Measurements from ENCODE around the gene C2CD5. TPM values are rescaled to one million over a fixed set of nuclear protein-coding genes. Genes with fewer than 3 reads are reported as not detected.
A peak's percentile ranks its signal among the peaks of the same experiment; 100 is the strongest.

Gene C2CD5
- total RNA-seq, 4 donors from 2014 or later: 47.9 to 123 (median 63.6) TPM

DNA sequence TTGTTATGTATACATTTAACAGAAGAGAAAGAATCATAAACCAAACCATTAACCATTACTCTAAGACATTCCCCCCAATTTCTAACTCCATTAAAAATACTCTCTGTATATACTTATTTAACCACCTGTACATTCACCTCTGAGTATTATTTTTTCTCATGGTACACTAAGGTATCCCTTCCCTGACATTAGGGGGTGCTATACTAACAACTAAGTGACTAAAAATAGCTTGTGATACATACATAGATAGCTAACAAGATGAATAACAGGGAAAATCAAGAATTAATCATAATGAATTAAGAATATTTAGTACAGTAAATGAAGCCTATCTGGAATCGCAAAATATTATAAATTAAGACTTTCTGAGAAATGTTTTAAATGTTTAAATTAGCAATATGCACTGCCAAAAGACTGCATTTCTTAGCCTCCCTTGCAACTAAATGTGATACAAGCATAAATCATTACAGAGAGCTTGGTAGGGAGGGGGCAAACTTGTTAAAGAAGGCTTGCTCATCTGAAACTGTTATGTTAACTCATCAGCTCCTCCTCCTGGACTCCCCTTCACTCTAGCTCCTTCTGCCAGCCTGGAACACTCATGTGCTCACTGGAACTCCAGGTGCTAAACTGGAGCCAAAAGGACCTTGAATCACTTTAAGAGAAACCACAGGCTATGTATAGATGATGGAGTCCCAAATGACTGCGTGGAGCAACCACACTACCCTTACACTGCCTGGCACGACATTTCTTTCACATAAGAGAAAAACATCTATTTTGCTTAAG is 14.9 kb downstream of the C2CD5 start:
- Histone ChIP-seq H3K27ac (no peak overlapping the region), H3K27me3 (no peaks in the 10 kb centered on the region), H3K36me3 (peaks cover 0 to 35% (median 11%) of the 10 kb centered on the region in 4 donors), H3K9me3 (no peaks in the 10 kb centered on the region), H3K4me1 (no peaks in the 10 kb centered on the region), H3K4me3 (no peak overlapping the region)
- in situ Hi-C loops (cut with MboI; ENCODE audit: low pct_ligation_motif_present in 1 of 4, low pct_unique_long_range_greater_than_20kb in 1 of 4, low sequenced_read_pairs in 3 of 4) (no loop called here), intact Hi-C loops (cut with DNase I; ENCODE audit: low total_unique reads) (loop anchor here (5.0 kb wide), 1 partner anchor 1032 kb away; no protein-coding TSS in a partner anchor)
- no peak for TF ChIP-seq POLR2AphosphoS5 (IDR thresholded peaks at IDR 0.05)
- TF ChIP-seq POLR2A (IDR thresholded peaks at IDR 0.05): no peak
- TF ChIP-seq EP300 (IDR thresholded peaks at IDR 0.05; ENCODE audit: low read depth): no peak
- TF ChIP-seq, protein P1, sequence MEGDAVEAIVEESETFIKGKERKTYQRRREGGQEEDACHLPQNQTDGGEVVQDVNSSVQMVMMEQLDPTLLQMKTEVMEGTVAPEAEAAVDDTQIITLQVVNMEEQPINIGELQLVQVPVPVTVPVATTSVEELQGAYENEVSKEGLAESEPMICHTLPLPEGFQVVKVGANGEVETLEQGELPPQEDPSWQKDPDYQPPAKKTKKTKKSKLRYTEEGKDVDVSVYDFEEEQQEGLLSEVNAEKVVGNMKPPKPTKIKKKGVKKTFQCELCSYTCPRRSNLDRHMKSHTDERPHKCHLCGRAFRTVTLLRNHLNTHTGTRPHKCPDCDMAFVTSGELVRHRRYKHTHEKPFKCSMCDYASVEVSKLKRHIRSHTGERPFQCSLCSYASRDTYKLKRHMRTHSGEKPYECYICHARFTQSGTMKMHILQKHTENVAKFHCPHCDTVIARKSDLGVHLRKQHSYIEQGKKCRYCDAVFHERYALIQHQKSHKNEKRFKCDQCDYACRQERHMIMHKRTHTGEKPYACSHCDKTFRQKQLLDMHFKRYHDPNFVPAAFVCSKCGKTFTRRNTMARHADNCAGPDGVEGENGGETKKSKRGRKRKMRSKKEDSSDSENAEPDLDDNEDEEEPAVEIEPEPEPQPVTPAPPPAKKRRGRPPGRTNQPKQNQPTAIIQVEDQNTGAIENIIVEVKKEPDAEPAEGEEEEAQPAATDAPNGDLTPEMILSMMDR (IDR thresholded peaks at IDR 0.05): peak; percentile 43 to 53 (median 47)
- 86% methylated on average over 3 of the region's 3 CpGs for WGBS, 2 donors (ENCODE audit: low coverage in 1 of 2)
- DNase-seq: no peak

DNA sequence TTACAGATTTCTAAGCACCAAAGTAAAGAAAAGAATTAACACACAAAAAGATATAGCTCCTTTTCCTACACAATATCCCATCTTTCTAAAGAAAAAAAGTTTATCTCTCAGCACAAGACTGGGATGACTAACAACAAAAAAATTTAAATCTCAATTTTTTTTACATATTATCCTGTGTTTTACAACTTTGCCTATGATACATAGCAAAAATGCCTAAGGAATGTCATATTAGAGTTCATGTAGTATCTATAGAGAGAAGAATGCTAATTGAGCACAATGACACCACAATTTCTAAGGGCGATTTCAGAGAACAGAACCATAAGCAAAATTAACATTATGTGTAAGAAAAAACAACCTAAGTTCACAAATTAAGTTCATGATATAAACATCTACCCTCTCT is 16.3 kb downstream of the C2CD5 start:
- H3K27ac ChIP-seq: no peak overlapping the region
- in situ Hi-C loops (cut with MboI; ENCODE audit: low pct_ligation_motif_present in 1 of 4, low pct_unique_long_range_greater_than_20kb in 1 of 4, low sequenced_read_pairs in 3 of 4): no loop called here

DNA sequence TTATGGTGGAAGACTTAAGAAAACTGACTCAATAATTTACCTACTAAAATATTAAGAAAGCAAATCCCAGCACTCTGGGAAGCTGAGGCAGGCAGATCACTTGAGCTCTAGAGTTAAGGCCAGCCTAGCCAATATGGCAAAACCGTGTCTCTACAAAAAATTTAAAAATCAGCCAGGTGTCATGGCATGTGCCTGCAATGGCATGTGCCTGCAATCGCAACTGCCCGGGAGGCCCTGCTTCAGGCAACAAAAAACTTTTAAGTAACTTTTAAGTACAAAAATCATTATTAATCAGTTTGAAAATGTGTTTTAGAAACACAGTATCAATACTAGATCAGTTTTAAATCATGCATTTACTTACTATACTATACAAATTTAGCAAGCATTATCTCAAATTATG is 17.5 kb downstream of the C2CD5 start:
- Histone ChIP-seq H3K36me3 (peaks cover 0 to 44% (median 22%) of the 10 kb centered on the region in 4 donors), H3K4me3 (no peak overlapping the region), H3K27ac (no peak overlapping the region), H3K4me1 (no peaks in the 10 kb centered on the region), H3K9me3 (no peaks in the 10 kb centered on the region), H3K27me3 (no peaks in the 10 kb centered on the region)
- 91% methylated on average over 3 of the region's 3 CpGs for WGBS, 2 donors (ENCODE audit: low coverage in 1 of 2)
- in situ Hi-C loops (cut with MboI; ENCODE audit: low pct_ligation_motif_present in 1 of 4, low pct_unique_long_range_greater_than_20kb in 1 of 4, low sequenced_read_pairs in 3 of 4): no loop called here
- no peak for TF ChIP-seq POLR2AphosphoS5 (IDR thresholded peaks at IDR 0.05)
- no peak for TF ChIP-seq EP300 (IDR thresholded peaks at IDR 0.05; ENCODE audit: low read depth)
- no peak for TF ChIP-seq POLR2A (IDR thresholded peaks at IDR 0.05)
- TF ChIP-seq, protein P1 (IDR thresholded peaks at IDR 0.05): no peak
- intact Hi-C loops (cut with DNase I; ENCODE audit: low total_unique reads): no loop called here
- no peak for DNase-seq

More for the DNA sequence above, 16.3 kb downstream of the C2CD5 start:
- intact Hi-C loops (cut with DNase I; ENCODE audit: low total_unique reads): no loop called here
- H3K4me3 ChIP-seq: no peak overlapping the region
- no peaks in the 10 kb centered on the region for H3K4me1 ChIP-seq
- TF ChIP-seq EP300 (IDR thresholded peaks at IDR 0.05; ENCODE audit: low read depth) (no peak), POLR2A (IDR thresholded peaks at IDR 0.05) (no peak), POLR2AphosphoS5 (IDR thresholded peaks at IDR 0.05) (no peak)
- TF ChIP-seq, protein P1 (IDR thresholded peaks at IDR 0.05): no peak
- no peaks in the 10 kb centered on the region for H3K27me3 ChIP-seq
- H3K9me3 ChIP-seq: no peaks in the 10 kb centered on the region
- DNase-seq: no peak
- peaks cover 0 to 50% (median 18%) of the 10 kb centered on the region in 4 donors for H3K36me3 ChIP-seq
- 96 to 100% methylated on average over 1 of the region's 1 CpG for WGBS, 2 donors (ENCODE audit: low coverage in 1 of 2)

DNA sequence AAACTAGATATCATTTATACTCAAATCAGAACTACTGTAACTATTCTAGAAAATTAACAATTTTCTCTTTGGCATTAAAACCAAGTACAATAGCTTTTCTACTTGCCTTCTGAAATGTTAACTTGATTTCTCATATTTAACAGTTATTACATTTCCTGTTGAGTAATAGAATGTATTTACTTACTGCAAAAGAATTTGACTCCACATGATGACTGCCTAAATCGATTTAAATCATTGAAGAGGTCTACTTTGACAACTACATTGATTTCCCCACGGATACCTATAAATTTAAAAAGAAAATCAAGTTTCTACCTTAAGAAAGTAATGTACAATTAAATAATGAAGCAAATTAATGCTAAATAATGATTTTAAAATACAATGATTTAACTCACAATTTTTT is 18.9 kb downstream of the C2CD5 start:
- DNase-seq: no peak
- H3K4me3 ChIP-seq: no peak overlapping the region
- H3K27me3 ChIP-seq: no peaks in the 10 kb centered on the region
- in situ Hi-C loops (cut with MboI; ENCODE audit: low pct_ligation_motif_present in 1 of 4, low pct_unique_long_range_greater_than_20kb in 1 of 4, low sequenced_read_pairs in 3 of 4) (no loop called here), intact Hi-C loops (cut with DNase I; ENCODE audit: low total_unique reads) (no loop called here)
- 93 to 95% methylated on average over 2 of the region's 2 CpGs for whole genome bisulfite sequencing, 2 donors (ENCODE audit: low coverage in 1 of 2)
- H3K27ac ChIP-seq: no peak overlapping the region
- peaks cover 0 to 45% (median 19%) of the 10 kb centered on the region in 4 donors for H3K36me3 ChIP-seq
- no peaks in the 10 kb centered on the region for H3K4me1 ChIP-seq
- no peaks in the 10 kb centered on the region for H3K9me3 ChIP-seq
- no peak for TF ChIP-seq EP300 (IDR thresholded peaks at IDR 0.05; ENCODE audit: low read depth)
- TF ChIP-seq POLR2A (IDR thresholded peaks at IDR 0.05): no peak
- TF ChIP-seq, protein P1 (IDR thresholded peaks at IDR 0.05): no peak
- no peak for TF ChIP-seq POLR2AphosphoS5 (IDR thresholded peaks at IDR 0.05)

Measured in transverse colon (tissue), 4 donors.